PC-3 (cell line): ENCODE measurements around the gene GFOD1.

ENCODE experiments used
- EZH2phosphoT487 ChIP-seq: fragments of 300-600 bp; sonication (generic); IDR thresholded peaks from 2 replicates; pipeline ENCODE4 v1.6.1; 2018; ENCODE audit warnings: mild to moderate bottlenecking, antibody characterized with exemption, low read length, borderline replicate concordance
- TF ChIP-seq, protein P1 (sequence below): fragments of 300-600 bp; sonication (generic); conservative IDR thresholded peaks from 2 replicates; pipeline ENCODE4 v1.5.1; 2017; ENCODE audit warnings: antibody characterized with exemption, low read depth, mild to moderate bottlenecking, low read length

- TF ChIP-seq, protein P1, sequence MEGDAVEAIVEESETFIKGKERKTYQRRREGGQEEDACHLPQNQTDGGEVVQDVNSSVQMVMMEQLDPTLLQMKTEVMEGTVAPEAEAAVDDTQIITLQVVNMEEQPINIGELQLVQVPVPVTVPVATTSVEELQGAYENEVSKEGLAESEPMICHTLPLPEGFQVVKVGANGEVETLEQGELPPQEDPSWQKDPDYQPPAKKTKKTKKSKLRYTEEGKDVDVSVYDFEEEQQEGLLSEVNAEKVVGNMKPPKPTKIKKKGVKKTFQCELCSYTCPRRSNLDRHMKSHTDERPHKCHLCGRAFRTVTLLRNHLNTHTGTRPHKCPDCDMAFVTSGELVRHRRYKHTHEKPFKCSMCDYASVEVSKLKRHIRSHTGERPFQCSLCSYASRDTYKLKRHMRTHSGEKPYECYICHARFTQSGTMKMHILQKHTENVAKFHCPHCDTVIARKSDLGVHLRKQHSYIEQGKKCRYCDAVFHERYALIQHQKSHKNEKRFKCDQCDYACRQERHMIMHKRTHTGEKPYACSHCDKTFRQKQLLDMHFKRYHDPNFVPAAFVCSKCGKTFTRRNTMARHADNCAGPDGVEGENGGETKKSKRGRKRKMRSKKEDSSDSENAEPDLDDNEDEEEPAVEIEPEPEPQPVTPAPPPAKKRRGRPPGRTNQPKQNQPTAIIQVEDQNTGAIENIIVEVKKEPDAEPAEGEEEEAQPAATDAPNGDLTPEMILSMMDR: peak; percentile 38; the same call in 1 of the 2 replicates
- no peak for TF ChIP-seq EZH2phosphoT487
Measured at GRCh38 chr6:13528232-13528631, 40.8 kb upstream of the GFOD1 start.
